ENCODE data around the gene EPN1.

The EPN1 gene

GRCh38 chr19:55690769-55691545, 15.9 kb downstream of the EPN1 start:
- no peak for DNase-seq
- no peak overlapping the region for H3K4me3 ChIP-seq (ENCODE audit: low read depth, low read length)
- no peaks in the 10 kb centered on the region for H3K27me3 ChIP-seq (replicated peaks)
- in situ Hi-C loops (cut with HindIII; ENCODE audit: low pct_ligation_motif_present, low sequenced_read_pairs) = no loop called here
- TF ChIP-seq, protein P1, sequence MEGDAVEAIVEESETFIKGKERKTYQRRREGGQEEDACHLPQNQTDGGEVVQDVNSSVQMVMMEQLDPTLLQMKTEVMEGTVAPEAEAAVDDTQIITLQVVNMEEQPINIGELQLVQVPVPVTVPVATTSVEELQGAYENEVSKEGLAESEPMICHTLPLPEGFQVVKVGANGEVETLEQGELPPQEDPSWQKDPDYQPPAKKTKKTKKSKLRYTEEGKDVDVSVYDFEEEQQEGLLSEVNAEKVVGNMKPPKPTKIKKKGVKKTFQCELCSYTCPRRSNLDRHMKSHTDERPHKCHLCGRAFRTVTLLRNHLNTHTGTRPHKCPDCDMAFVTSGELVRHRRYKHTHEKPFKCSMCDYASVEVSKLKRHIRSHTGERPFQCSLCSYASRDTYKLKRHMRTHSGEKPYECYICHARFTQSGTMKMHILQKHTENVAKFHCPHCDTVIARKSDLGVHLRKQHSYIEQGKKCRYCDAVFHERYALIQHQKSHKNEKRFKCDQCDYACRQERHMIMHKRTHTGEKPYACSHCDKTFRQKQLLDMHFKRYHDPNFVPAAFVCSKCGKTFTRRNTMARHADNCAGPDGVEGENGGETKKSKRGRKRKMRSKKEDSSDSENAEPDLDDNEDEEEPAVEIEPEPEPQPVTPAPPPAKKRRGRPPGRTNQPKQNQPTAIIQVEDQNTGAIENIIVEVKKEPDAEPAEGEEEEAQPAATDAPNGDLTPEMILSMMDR (IDR thresholded peaks at IDR 0.05; ENCODE audit: low read depth, low read length, missing control alignments) = no peak
- H3K36me3 ChIP-seq (replicated peaks) = peaks cover 51% of the 10 kb centered on the region
- no peak overlapping the region for H3K27ac ChIP-seq

GRCh38 chr19:55691561-55692481, 16.8 kb downstream of the EPN1 start:
- Histone ChIP-seq H3K36me3 (replicated peaks) (peaks cover 56% of the 10 kb centered on the region), H3K27ac (no peak overlapping the region), H3K27me3 (replicated peaks) (no peaks in the 10 kb centered on the region), H3K4me3 (ENCODE audit: low read depth, low read length) (no peak overlapping the region)
- in situ Hi-C loops (cut with HindIII; ENCODE audit: low pct_ligation_motif_present, low sequenced_read_pairs) = no loop called here
- no peak for DNase-seq
- TF ChIP-seq, protein P1 (IDR thresholded peaks at IDR 0.05; ENCODE audit: low read depth, low read length, missing control alignments) = no peak

- TF ChIP-seq, protein P1 (IDR thresholded peaks at IDR 0.05; ENCODE audit: low read depth, low read length, missing control alignments) = no peak
- Histone ChIP-seq H3K4me3 (ENCODE audit: low read depth, low read length) (no peak overlapping the region), H3K27me3 (replicated peaks) (no peaks in the 10 kb centered on the region), H3K27ac (no peak overlapping the region), H3K36me3 (replicated peaks) (peaks cover 52% of the 10 kb centered on the region)
- in situ Hi-C loops (cut with HindIII; ENCODE audit: low pct_ligation_motif_present, low sequenced_read_pairs) = no loop called here
- no peak for DNase-seq
These were observed 17.7 kb downstream of the EPN1 start for GRCh38 chr19:55692681-55693081.

DNA sequence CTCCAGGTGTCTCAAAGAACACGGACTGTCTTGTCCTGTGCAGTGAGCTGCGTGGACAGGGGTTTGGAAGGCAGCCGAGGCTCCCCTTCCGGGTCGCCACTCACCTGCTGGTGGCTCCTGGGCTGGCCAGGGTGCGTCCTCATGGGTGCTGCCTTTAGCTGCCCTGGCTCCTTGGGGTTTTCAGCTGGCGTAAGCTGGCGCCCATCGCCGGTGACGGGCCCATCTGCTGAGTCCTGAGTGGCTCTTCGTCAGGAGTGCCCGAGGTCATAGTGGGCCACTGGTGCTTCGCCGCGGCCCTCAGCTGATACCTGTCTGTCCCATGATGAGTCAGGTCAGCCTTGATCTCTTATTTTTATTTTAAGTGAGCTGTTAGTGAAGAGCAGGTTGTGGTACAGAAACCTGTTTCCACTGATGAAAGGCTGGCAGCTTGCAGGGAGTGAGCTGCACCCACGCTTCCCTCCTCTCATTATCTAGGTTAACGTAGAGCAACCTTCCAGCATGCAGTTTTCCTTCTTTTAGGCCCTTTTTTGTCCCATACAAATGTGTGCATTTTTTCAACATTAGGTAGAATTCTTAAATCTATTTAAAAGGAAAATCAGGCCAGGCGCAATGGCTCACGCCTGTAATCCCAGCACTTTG, 18.4 kb downstream of the EPN1 start:
- peaks cover 56% of the 10 kb centered on the region for H3K36me3 ChIP-seq (replicated peaks)
- no peak overlapping the region for H3K4me3 ChIP-seq (ENCODE audit: low read depth, low read length)
- DNase-seq = no peak
- no peaks in the 10 kb centered on the region for H3K27me3 ChIP-seq (replicated peaks)
- in situ Hi-C loops (cut with HindIII; ENCODE audit: low pct_ligation_motif_present, low sequenced_read_pairs) = no loop called here
- no peak overlapping the region for H3K27ac ChIP-seq
- TF ChIP-seq, protein P1 (IDR thresholded peaks at IDR 0.05; ENCODE audit: low read depth, low read length, missing control alignments) = no peak

- in situ Hi-C loops (cut with HindIII; ENCODE audit: low pct_ligation_motif_present, low sequenced_read_pairs) = no loop called here
These were observed 19.2 kb downstream of the EPN1 start for GRCh38 chr19:55694241-55694655.

More at GRCh38 chr19:55694241-55694655, 19.2 kb downstream of the EPN1 start:
- Histone ChIP-seq H3K27ac (no peak overlapping the region), H3K4me3 (ENCODE audit: low read depth, low read length) (no peak overlapping the region), H3K27me3 (replicated peaks) (no peaks in the 10 kb centered on the region), H3K36me3 (replicated peaks) (peaks cover 50% of the 10 kb centered on the region)
- TF ChIP-seq, protein P1 (IDR thresholded peaks at IDR 0.05; ENCODE audit: low read depth, low read length, missing control alignments) = no peak
- no peak for DNase-seq
